A549 (cell line): ENCODE results near the gene MPHOSPH8.

ENCODE experiments used
- BCL3 ChIP-seq: fragments of >200 bp; sonication (Bioruptor Twin); formaldehyde crosslinking; IDR thresholded peaks from 3 replicates; pipeline ENCODE4 v1.6.1; 2016
- CTCF ChIP-seq: fragments of >200 bp; sonication (Bioruptor Twin); formaldehyde crosslinking; IDR thresholded peaks from 3 replicates; pipeline ENCODE4 v1.5.1; 2016
- ELK1 ChIP-seq: fragments of 150-350 bp; IDR thresholded peaks from 2 replicates; pipeline ENCODE4 v1.6.1; 2014; ENCODE audit warnings: low read depth, mild to moderate bottlenecking, low read length
- EP300 ChIP-seq, 2 experiments: fragments of >200 bp; sonication (Bioruptor Twin); formaldehyde crosslinking; IDR thresholded peaks; 2 replicates in 1 of 2; 3 replicates in 1 of 2; pipeline ENCODE4 v1.6.1; 2016 to 2017
- JUN ChIP-seq, 2 experiments: fragments of >200 bp; sonication (Bioruptor Twin); formaldehyde crosslinking; IDR thresholded peaks; 2 replicates in 1 of 2; 3 replicates in 1 of 2; pipeline ENCODE4 v1.6.1; 2016 to 2017
- JUNB ChIP-seq: fragments of >200 bp; sonication (Bioruptor Twin); formaldehyde crosslinking; IDR thresholded peaks from 2 replicates; pipeline ENCODE4 v1.6.1; 2016
- MAZ ChIP-seq: fragments of 150-350 bp; IDR thresholded peaks from 2 replicates; pipeline ENCODE4 v1.6.1; 2014; ENCODE audit warnings: antibody characterized with exemption, low read depth, low read length, borderline replicate concordance
- MYC ChIP-seq: IDR thresholded peaks from 2 replicates; pipeline ENCODE4 v1.6.1; 2012; ENCODE audit warnings: mild to moderate bottlenecking, inconsistent platforms, low read length, improper control_type of control experiment, borderline replicate concordance
- POLR2A ChIP-seq: IDR thresholded peaks from 2 replicates; pipeline ENCODE4 v1.6.1; 2012; ENCODE audit warnings: mild to moderate bottlenecking, low read length
- RCOR1 ChIP-seq: fragments of 150-350 bp; IDR thresholded peaks from 2 replicates; pipeline ENCODE4 v1.6.1; 2014; ENCODE audit warnings: antibody characterized with exemption, low read length, low read depth
- RFX5 ChIP-seq: fragments of 450-650 bp; IDR thresholded peaks from 2 replicates; pipeline ENCODE4 v1.7.1; 2014; ENCODE audit warnings: antibody characterized with exemption, mild to moderate bottlenecking, moderate library complexity
- TF ChIP-seq, protein P1 (sequence below): IDR thresholded peaks from 2 replicates; pipeline ENCODE4 v1.6.1; 2012
- TF ChIP-seq, protein P2 (sequence below): fragments of 200-600 bp; sonication (generic); IDR thresholded peaks from 2 replicates; pipeline ENCODE4 v1.6.1; 2016; ENCODE audit warnings: antibody characterized with exemption, mild to moderate bottlenecking, moderate library complexity
- TF ChIP-seq, protein P3 (sequence below): fragments of 450-650 bp; IDR thresholded peaks from 2 replicates; pipeline ENCODE4 v1.6.1; 2014; ENCODE audit warnings: antibody characterized with exemption

GRCh38 chr13:19681517-19681916 is 48.1 kb downstream of the MPHOSPH8 start:
- TF ChIP-seq ELK1 (no peak), MYC (no peak), CTCF (no peak), BCL3 (no peak), POLR2A (no peak), JUNB (no peak), EP300 (IDR thresholded peaks at IDR 0.05) (no peak), RCOR1 (no peak), JUN (IDR thresholded peaks at IDR 0.05) (no peak), MAZ (no peak), RFX5 (no peak)
- TF ChIP-seq, protein P1, sequence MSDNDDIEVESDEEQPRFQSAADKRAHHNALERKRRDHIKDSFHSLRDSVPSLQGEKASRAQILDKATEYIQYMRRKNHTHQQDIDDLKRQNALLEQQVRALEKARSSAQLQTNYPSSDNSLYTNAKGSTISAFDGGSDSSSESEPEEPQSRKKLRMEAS = no peak
- TF ChIP-seq, protein P2, sequence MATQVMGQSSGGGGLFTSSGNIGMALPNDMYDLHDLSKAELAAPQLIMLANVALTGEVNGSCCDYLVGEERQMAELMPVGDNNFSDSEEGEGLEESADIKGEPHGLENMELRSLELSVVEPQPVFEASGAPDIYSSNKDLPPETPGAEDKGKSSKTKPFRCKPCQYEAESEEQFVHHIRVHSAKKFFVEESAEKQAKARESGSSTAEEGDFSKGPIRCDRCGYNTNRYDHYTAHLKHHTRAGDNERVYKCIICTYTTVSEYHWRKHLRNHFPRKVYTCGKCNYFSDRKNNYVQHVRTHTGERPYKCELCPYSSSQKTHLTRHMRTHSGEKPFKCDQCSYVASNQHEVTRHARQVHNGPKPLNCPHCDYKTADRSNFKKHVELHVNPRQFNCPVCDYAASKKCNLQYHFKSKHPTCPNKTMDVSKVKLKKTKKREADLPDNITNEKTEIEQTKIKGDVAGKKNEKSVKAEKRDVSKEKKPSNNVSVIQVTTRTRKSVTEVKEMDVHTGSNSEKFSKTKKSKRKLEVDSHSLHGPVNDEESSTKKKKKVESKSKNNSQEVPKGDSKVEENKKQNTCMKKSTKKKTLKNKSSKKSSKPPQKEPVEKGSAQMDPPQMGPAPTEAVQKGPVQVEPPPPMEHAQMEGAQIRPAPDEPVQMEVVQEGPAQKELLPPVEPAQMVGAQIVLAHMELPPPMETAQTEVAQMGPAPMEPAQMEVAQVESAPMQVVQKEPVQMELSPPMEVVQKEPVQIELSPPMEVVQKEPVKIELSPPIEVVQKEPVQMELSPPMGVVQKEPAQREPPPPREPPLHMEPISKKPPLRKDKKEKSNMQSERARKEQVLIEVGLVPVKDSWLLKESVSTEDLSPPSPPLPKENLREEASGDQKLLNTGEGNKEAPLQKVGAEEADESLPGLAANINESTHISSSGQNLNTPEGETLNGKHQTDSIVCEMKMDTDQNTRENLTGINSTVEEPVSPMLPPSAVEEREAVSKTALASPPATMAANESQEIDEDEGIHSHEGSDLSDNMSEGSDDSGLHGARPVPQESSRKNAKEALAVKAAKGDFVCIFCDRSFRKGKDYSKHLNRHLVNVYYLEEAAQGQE = no peak
- TF ChIP-seq, protein P3, sequence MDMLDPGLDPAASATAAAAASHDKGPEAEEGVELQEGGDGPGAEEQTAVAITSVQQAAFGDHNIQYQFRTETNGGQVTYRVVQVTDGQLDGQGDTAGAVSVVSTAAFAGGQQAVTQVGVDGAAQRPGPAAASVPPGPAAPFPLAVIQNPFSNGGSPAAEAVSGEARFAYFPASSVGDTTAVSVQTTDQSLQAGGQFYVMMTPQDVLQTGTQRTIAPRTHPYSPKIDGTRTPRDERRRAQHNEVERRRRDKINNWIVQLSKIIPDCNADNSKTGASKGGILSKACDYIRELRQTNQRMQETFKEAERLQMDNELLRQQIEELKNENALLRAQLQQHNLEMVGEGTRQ = no peak
